Fibroblast of skin of abdomen (primary cell): ENCODE data around the gene HLF.

Experiments
- DNase-seq: peaks from one replicate; pipeline ENCODE4 v3.0.0-alpha.2; 2013

HLF gene

GRCh38 chr17:55366020-55366481 lies 101.3 kb downstream of the HLF start:
- DNase-seq = no peak

DNA sequence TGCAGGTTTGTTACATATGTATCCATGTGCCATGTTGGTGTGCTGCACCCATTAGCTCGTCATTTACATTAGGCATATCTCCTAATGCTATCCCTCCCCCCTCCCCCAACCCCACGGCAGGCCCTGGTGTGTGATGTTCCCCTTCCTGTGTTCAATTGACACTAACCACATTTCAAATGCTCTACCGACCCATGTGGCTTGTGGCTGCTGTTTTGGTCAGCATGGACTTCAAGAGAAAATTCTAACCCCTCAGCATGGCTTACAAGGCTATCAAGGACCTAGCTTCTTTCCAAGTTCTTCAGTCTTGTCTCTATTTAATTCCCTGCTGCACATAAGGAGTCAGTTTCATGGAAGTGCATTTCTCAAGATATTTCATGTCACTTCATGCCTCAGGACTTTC lies 103.9 kb downstream of the HLF start:
- DNase-seq = no peak
